Endothelial cell of umbilical vein (primary cell): Measurements from ENCODE around the gene MT1F. TPM values are rescaled to one million over a fixed set of nuclear protein-coding genes. Genes with fewer than 3 reads are reported as not detected.

ENCODE experiments used
- BruUV-seq: library from RNA; stranded (reverse); fragments of 400-500 nt; replicated peaks from 2 replicates; lab custom pipeline; 2021; lab: Mats Ljungman, UMichigan
- CTCF ChIA-PET: fragments of 300-600, 350-600 bp; sonication (Branson Sonifier 250); formaldehyde crosslinking; loops from one replicate; lab custom pipeline; 2021; ENCODE audit warnings: antibody characterized with exemption, inconsistent platforms; lab: Charles Lee
- POLR2A ChIA-PET: fragments of 300-600, 350-600 bp; sonication (Branson Sonifier 250); formaldehyde crosslinking; loops from one replicate; lab custom pipeline; 2021; ENCODE audit warnings: antibody characterized with exemption, inconsistent platforms; lab: Charles Lee
- DNase-seq: peaks from one replicate; pipeline ENCODE4 v3.0.0-alpha.2; 2011; ENCODE audit warnings: low read depth, low spot score
- FAIRE-seq: peaks from 2 replicates; lab custom pipeline; 2011; peaks lifted over from hg19 to GRCh38; lab: Jason Lieb, UNC
- H2AFZ ChIP-seq: 2 replicates; pipeline ENCODE4 v1.6.0; 2012; ENCODE audit warnings: low read depth, low read length, control low read depth, inconsistent platforms
- H3K27ac ChIP-seq: 2 replicates; pipeline ENCODE4 v1.5.1; 2011; ENCODE audit warnings: low read depth, mild to moderate bottlenecking, control low read depth, low read length, moderate library complexity; ENCODE audit not compliant: insufficient read depth
- H3K27me3 ChIP-seq, 2 experiments: 2 replicates each; pipeline versions ENCODE4 v1.6.0 to v1.6.1; 2011; ENCODE audit warnings: low read length in 2 of 2, mixed read lengths in 1 of 2; ENCODE audit not compliant: control insufficient read depth in 2 of 2, insufficient read depth in 2 of 2
- H3K36me3 ChIP-seq, 2 experiments: 2 replicates in 1 of 2; 3 replicates in 1 of 2; pipeline ENCODE4 v1.5.1; 2011; ENCODE audit warnings: low read length in 2 of 2, mild to moderate bottlenecking in 1 of 2, moderate library complexity in 1 of 2; ENCODE audit not compliant: control insufficient read depth in 2 of 2, insufficient read depth in 2 of 2; ENCODE audit errors: extremely low read depth in 1 of 2
- H3K4me1 ChIP-seq: 3 replicates; pipeline ENCODE4 v1.5.1; 2011; ENCODE audit warnings: mild to moderate bottlenecking, low read length; ENCODE audit not compliant: control insufficient read depth, insufficient read depth; ENCODE audit errors: extremely low read depth
- H3K4me2 ChIP-seq: 2 replicates; pipeline ENCODE4 v1.6.1; 2011; ENCODE audit warnings: low read length, control low read depth, mixed read lengths; ENCODE audit not compliant: insufficient read depth
- H3K4me3 ChIP-seq, 3 experiments: fragments of 200-600 bp in 1 of 3; sonication (generic), shearing (Covaris generic) in 1 of 3; replicated peaks in 1 of 3; 2 replicates each; pipeline ENCODE4 v1.5.1; 2011 to 2016; ENCODE audit warnings: control low read depth in 3 of 3, low read length in 3 of 3, mild to moderate bottlenecking in 2 of 3, inconsistent platforms in 1 of 3, low read depth in 1 of 3, moderate library complexity in 1 of 3; ENCODE audit not compliant: insufficient read depth in 1 of 3
- H3K79me2 ChIP-seq: 2 replicates; pipeline ENCODE4 v1.6.0; 2012; ENCODE audit warnings: low read length, inconsistent platforms; ENCODE audit not compliant: control insufficient read depth, insufficient read depth
- H3K9ac ChIP-seq: replicated peaks from 2 replicates; pipeline ENCODE3; 2011; ENCODE audit warnings: low read length, control low read depth; ENCODE audit not compliant: insufficient read depth; ENCODE audit errors: extremely low read depth
- H3K9me1 ChIP-seq: replicated peaks from 3 replicates; pipeline ENCODE4 v1.6.0; 2011; ENCODE audit warnings: mild to moderate bottlenecking, low read length; ENCODE audit not compliant: control insufficient read depth, insufficient read depth; ENCODE audit errors: extremely low read depth
- H3K9me3 ChIP-seq: replicated peaks from 2 replicates; pipeline ENCODE4 v1.5.1; 2012; ENCODE audit warnings: low read length, inconsistent platforms; ENCODE audit not compliant: control insufficient read depth, insufficient read depth
- H4K20me1 ChIP-seq: replicated peaks from 2 replicates; pipeline ENCODE3; 2011; ENCODE audit warnings: mild to moderate bottlenecking, low read length; ENCODE audit not compliant: control insufficient read depth, insufficient read depth; ENCODE audit errors: extremely low read depth
- EZH2 ChIP-seq: IDR thresholded peaks from 2 replicates; pipeline ENCODE4 v1.6.1; 2012; ENCODE audit warnings: borderline replicate concordance, low read depth, mild to moderate bottlenecking, moderate library complexity, low read length, inconsistent platforms; ENCODE audit not compliant: severe bottlenecking
- FOS ChIP-seq: IDR thresholded peaks from 2 replicates; pipeline ENCODE4 v1.6.1; 2011; ENCODE audit warnings: mild to moderate bottlenecking, low read length, moderate library complexity, borderline replicate concordance; ENCODE audit not compliant: insufficient read depth
- GATA2 ChIP-seq: IDR thresholded peaks from 2 replicates; pipeline ENCODE4 v1.7.0; 2011; ENCODE audit warnings: low read depth, mild to moderate bottlenecking, moderate library complexity, mixed read lengths, low read length; ENCODE audit not compliant: insufficient read length, insufficient read depth
- JUN ChIP-seq: IDR thresholded peaks from 2 replicates; pipeline ENCODE4 v1.6.1; 2011; ENCODE audit warnings: borderline replicate concordance, low read depth; ENCODE audit not compliant: insufficient read length, insufficient read depth
- MAX ChIP-seq: IDR thresholded peaks from 2 replicates; pipeline ENCODE4 v1.6.1; 2011; ENCODE audit not compliant: insufficient read depth, insufficient read length
- MYC ChIP-seq: IDR thresholded peaks from one replicate; pipeline ENCODE4 v1.6.1; 2011; ENCODE audit warnings: mild to moderate bottlenecking, low read depth, low read length
- POLR2A ChIP-seq: IDR thresholded peaks from 2 replicates; pipeline ENCODE4 v1.6.1; 2012; ENCODE audit warnings: low read depth, mild to moderate bottlenecking, control low read depth, low read length
- POLR2AphosphoS5 ChIP-seq: IDR thresholded peaks from 2 replicates; pipeline ENCODE4 v1.6.1; 2012; ENCODE audit warnings: low read depth, mild to moderate bottlenecking, control low read depth, low read length, moderate library complexity; ENCODE audit not compliant: insufficient read depth
- dilution Hi-C: fragments of 300-500 bp; cut with MboI; formaldehyde crosslinking; loops from one replicate; pipeline ENCODE4 v1.15.0; 2019; ENCODE audit warnings: low sequenced_read_pairs; ENCODE audit not compliant: extremely low pct_ligation_motif_present
- intact Hi-C: fragments of 100-400 bp; cut with micrococcal nuclease; formaldehyde crosslinking; loops from one replicate; pipeline ENCODE4 v1.10.0; 2022
- polyA plus RNA-seq, 4 experiments: library from polyadenylated mRNA; depleted of rRNA in 3 of 4; stranded (reverse) in 3 of 4; unstranded in 1 of 4; fragments of >200 nt; gene quantifications; 2 replicates each; pipeline versions ENCODE4 v1.2.1 to v1.2.3, GENCODE V29; 2011 to 2012; ENCODE audit warnings: missing spikeins in 1 of 4
- total RNA-seq: library from RNA; stranded (reverse); gene quantifications from 2 replicates; pipeline ENCODE4 v1.2.3, GENCODE V29; 2021
- TF ChIP-seq, protein P1 (sequence below), 2 donors: IDR thresholded peaks; 1 replicate in 1 of 2; 2 replicates in 1 of 2; pipeline ENCODE4 v1.5.1; 2011; ENCODE audit warnings: low read length in 2 of 2, mild to moderate bottlenecking in 2 of 2, moderate library complexity in 2 of 2, control low read depth in 1 of 2, inconsistent platforms in 1 of 2, low read depth in 1 of 2; ENCODE audit not compliant: insufficient read depth in 1 of 2; ENCODE audit errors: extremely low read depth in 1 of 2

MT1F gene
- total and polyA plus RNA-seq, 2 donors (not counting 3 experiments of a cell fraction or from before 2014, with no cell fraction given): 2.2 to 2.6 TPM

- POLR2A ChIA-PET: interaction anchor here (0.7 to 0.8 kb wide), 2 partner anchors 40 to 77 kb away, joined by 3 read pairs; partner anchors contain the start of gene MT1E
Measured at GRCh38 chr16:56702836-56703235, 45.1 kb downstream of the MT1F start.

More at GRCh38 chr16:56702836-56703235, 45.1 kb downstream of the MT1F start:
- H3K4me3 ChIP-seq: no peak overlapping the region
- H3K4me2 ChIP-seq: no peak overlapping the region
- BruUV-seq: no TSS peak
- H3K27ac ChIP-seq: no peak overlapping the region
- no peaks in the 10 kb centered on the region for H3K4me1 ChIP-seq
- no peaks in the 10 kb centered on the region for H3K27me3 ChIP-seq
- no peaks in the 10 kb centered on the region for H4K20me1 ChIP-seq
- TF ChIP-seq FOS (no peak), GATA2 (no peak), MYC (no peak), POLR2AphosphoS5 (no peak), MAX (no peak), JUN (no peak), EZH2 (no peak), POLR2A (no peak)
- TF ChIP-seq, protein P1, sequence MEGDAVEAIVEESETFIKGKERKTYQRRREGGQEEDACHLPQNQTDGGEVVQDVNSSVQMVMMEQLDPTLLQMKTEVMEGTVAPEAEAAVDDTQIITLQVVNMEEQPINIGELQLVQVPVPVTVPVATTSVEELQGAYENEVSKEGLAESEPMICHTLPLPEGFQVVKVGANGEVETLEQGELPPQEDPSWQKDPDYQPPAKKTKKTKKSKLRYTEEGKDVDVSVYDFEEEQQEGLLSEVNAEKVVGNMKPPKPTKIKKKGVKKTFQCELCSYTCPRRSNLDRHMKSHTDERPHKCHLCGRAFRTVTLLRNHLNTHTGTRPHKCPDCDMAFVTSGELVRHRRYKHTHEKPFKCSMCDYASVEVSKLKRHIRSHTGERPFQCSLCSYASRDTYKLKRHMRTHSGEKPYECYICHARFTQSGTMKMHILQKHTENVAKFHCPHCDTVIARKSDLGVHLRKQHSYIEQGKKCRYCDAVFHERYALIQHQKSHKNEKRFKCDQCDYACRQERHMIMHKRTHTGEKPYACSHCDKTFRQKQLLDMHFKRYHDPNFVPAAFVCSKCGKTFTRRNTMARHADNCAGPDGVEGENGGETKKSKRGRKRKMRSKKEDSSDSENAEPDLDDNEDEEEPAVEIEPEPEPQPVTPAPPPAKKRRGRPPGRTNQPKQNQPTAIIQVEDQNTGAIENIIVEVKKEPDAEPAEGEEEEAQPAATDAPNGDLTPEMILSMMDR (IDR thresholded peaks at IDR 0.05; ENCODE audit: extremely low read depth in 1 of 2, insufficient read depth in 1 of 2, low read depth in 1 of 2, low read length in 2 of 2): no peak
- no peaks in the 10 kb centered on the region for H3K79me2 ChIP-seq
- H3K9me1 ChIP-seq: no peaks in the 10 kb centered on the region
- intact Hi-C loops (loop anchor here (1.0 to 10.0 kb wide), 7 partner anchors 29 to 388 kb away; no protein-coding TSS in a partner anchor), dilution Hi-C loops (no loop called here)
- H3K9ac ChIP-seq: no peak overlapping the region
- CTCF ChIA-PET: interaction anchor here (1.3 to 4.3 kb wide), 21 partner anchors 16 to 346 kb away, joined by 3 to 142 read pairs (median 11); partner anchors contain the start of gene MT1X
- no peaks in the 10 kb centered on the region for H3K36me3 ChIP-seq
- DNase-seq (no peak), FAIRE-seq (no peak)
- no peaks in the 10 kb centered on the region for H3K9me3 ChIP-seq
- H2AFZ ChIP-seq: no peak overlapping the region

Other genes with a start within 250 kb of the MT1F start
- 66.5 and 77.4 TPM in 2 replicates for gene AMFR, start 232.4 kb upstream of the MT1F start, total RNA-seq
- 71.7 and 75.4 TPM in 2 replicates for gene AMFR, start 232.4 kb upstream of the MT1F start, polyA plus RNA-seq
- 155 and 158 TPM in 2 replicates for gene NUDT21, start 206.6 kb upstream of the MT1F start, total RNA-seq
- 48.2 and 56.4 TPM in 2 replicates for gene NUDT21, start 206.6 kb upstream of the MT1F start, polyA plus RNA-seq
- 52.3 and 54.8 TPM in 2 replicates for gene OGFOD1, start 206.4 kb upstream of the MT1F start, total RNA-seq
- gene OGFOD1, start 206.4 kb upstream of the MT1F start, polyA plus RNA-seq: 16.5 and 26.6 TPM in 2 replicates
- 33.3 and 44.8 TPM in 2 replicates for gene BBS2, start 137.9 kb upstream of the MT1F start, total RNA-seq
- 36.7 and 37.6 TPM in 2 replicates for gene BBS2, start 137.9 kb upstream of the MT1F start, polyA plus RNA-seq
- gene MT4, start 92.9 kb upstream of the MT1F start, total RNA-seq: not detected in 2 replicates
- gene MT4, start 92.9 kb upstream of the MT1F start, polyA plus RNA-seq: not detected in 2 replicates
- not detected in 2 replicates for gene MT3, start 68.4 kb upstream of the MT1F start, total RNA-seq
- 0.37 TPM in 1 of 2 replicates, not detected in the other for gene MT3, start 68.4 kb upstream of the MT1F start, polyA plus RNA-seq
- 1,337 and 1,517 TPM in 2 replicates for gene MT2A, start 49.4 kb upstream of the MT1F start, total RNA-seq
- gene MT2A, start 49.4 kb upstream of the MT1F start, polyA plus RNA-seq: 260 and 276 TPM in 2 replicates
- 201 and 346 TPM in 2 replicates for gene MT1E, start 32.2 kb upstream of the MT1F start, total RNA-seq
- gene MT1E, start 32.2 kb upstream of the MT1F start, polyA plus RNA-seq: 186 and 208 TPM in 2 replicates
- 1.8 and 4.6 TPM in 2 replicates for gene MT1M, start 25.3 kb upstream of the MT1F start, total RNA-seq
- 4.1 and 4.3 TPM in 2 replicates for gene MT1M, start 25.3 kb upstream of the MT1F start, polyA plus RNA-seq
- 5.4 and 8.4 TPM in 2 replicates for gene MT1A, start 19.3 kb upstream of the MT1F start, total RNA-seq
- 2.3 and 6.5 TPM in 2 replicates for gene MT1A, start 19.3 kb upstream of the MT1F start, polyA plus RNA-seq
- gene MT1B, start 6.1 kb upstream of the MT1F start, total RNA-seq: not detected in 2 replicates
- gene MT1B, start 6.1 kb upstream of the MT1F start, polyA plus RNA-seq: not detected in 2 replicates
- not detected in 2 replicates for gene MT1G, start 10.1 kb downstream of the MT1F start, total RNA-seq
- gene MT1G, start 10.1 kb downstream of the MT1F start, polyA plus RNA-seq: 0.53 TPM in 1 of 2 replicates, not detected in the other
- not detected in 2 replicates for gene MT1H, start 11.9 kb downstream of the MT1F start, total RNA-seq
- not detected in 2 replicates for gene MT1H, start 11.9 kb downstream of the MT1F start, polyA plus RNA-seq
- 15.6 and 19.2 TPM in 2 replicates for gene MT1X, start 24.5 kb downstream of the MT1F start, total RNA-seq
- gene MT1X, start 24.5 kb downstream of the MT1F start, polyA plus RNA-seq: 46.7 and 73.6 TPM in 2 replicates
- gene NUP93, start 72.2 kb downstream of the MT1F start, total RNA-seq: 111 and 124 TPM in 2 replicates
- 62.3 and 66.6 TPM in 2 replicates for gene NUP93, start 72.2 kb downstream of the MT1F start, polyA plus RNA-seq
- gene SLC12A3, start 207.2 kb downstream of the MT1F start, total RNA-seq: not detected in 2 replicates
- not detected in 2 replicates for gene SLC12A3, start 207.2 kb downstream of the MT1F start, polyA plus RNA-seq